Measurements from ENCODE around the gene CLCN6.

The CLCN6 gene

GRCh38 chr1:11780380-11781147, 25.4 kb upstream of the CLCN6 start:
- no peak for DNase-seq (ENCODE audit: low read depth)

- DNase-seq (ENCODE audit: low read depth) = no peak
Observed at GRCh38 chr1:11781297-11781696, 24.7 kb upstream of the CLCN6 start.

GRCh38 chr1:11782127-11782708, 23.8 kb upstream of the CLCN6 start:
- no peak for DNase-seq (ENCODE audit: low read depth)

GRCh38 chr1:11783556-11783955, 22.4 kb upstream of the CLCN6 start:
- no peak for DNase-seq (ENCODE audit: low read depth)

- no peak for DNase-seq (ENCODE audit: low read depth)
Observed at GRCh38 chr1:11784256-11784992, 21.6 kb upstream of the CLCN6 start.

- no peak for DNase-seq (ENCODE audit: low read depth)
Observed at GRCh38 chr1:11784993-11785769, 20.8 kb upstream of the CLCN6 start.

- no peak for DNase-seq (ENCODE audit: low read depth)
Observed at GRCh38 chr1:11786168-11786567, 19.8 kb upstream of the CLCN6 start.

- no peak for DNase-seq (ENCODE audit: low read depth)
Observed at GRCh38 chr1:11787251-11787803, 18.7 kb upstream of the CLCN6 start.

GRCh38 chr1:11787804-11788436, 18.1 kb upstream of the CLCN6 start:
- no peak for DNase-seq (ENCODE audit: low read depth)

- DNase-seq (ENCODE audit: low read depth) = no peak
Observed at GRCh38 chr1:11788549-11789053, 17.4 kb upstream of the CLCN6 start.

- DNase-seq (ENCODE audit: low read depth) = no peak
Observed at GRCh38 chr1:11789126-11790067, 16.6 kb upstream of the CLCN6 start.

GRCh38 chr1:11790101-11790879, 15.7 kb upstream of the CLCN6 start:
- no peak for DNase-seq (ENCODE audit: low read depth)

- no peak for DNase-seq (ENCODE audit: low read depth)
Observed at GRCh38 chr1:11790880-11791715, 14.9 kb upstream of the CLCN6 start.

- no peak for DNase-seq (ENCODE audit: low read depth)
Observed at GRCh38 chr1:11792106-11792505, 13.9 kb upstream of the CLCN6 start.

- DNase-seq (ENCODE audit: low read depth) = no peak
Observed at GRCh38 chr1:11793819-11794218, 12.2 kb upstream of the CLCN6 start.

GRCh38 chr1:11794446-11795237, 11.3 kb upstream of the CLCN6 start:
- no peak for DNase-seq (ENCODE audit: low read depth)

GRCh38 chr1:11795238-11795890, 10.6 kb upstream of the CLCN6 start:
- no peak for DNase-seq (ENCODE audit: low read depth)
